ENCODE data around the gene ZNF292. TPM values are rescaled to one million over a fixed set of nuclear protein-coding genes. Genes with fewer than 3 reads are reported as not detected.
A peak's percentile ranks its signal among the peaks of the same experiment; 100 is the strongest.
"Not testable (repeated sequence)": the region's sequence is repeated elsewhere in the genome, so short reads cannot be mapped to it uniquely, and the experiment has no call there.

ZNF292 gene
- 10 to 100 TPM; 55.3 to 68.0 TPM for total RNA-seq

DNA sequence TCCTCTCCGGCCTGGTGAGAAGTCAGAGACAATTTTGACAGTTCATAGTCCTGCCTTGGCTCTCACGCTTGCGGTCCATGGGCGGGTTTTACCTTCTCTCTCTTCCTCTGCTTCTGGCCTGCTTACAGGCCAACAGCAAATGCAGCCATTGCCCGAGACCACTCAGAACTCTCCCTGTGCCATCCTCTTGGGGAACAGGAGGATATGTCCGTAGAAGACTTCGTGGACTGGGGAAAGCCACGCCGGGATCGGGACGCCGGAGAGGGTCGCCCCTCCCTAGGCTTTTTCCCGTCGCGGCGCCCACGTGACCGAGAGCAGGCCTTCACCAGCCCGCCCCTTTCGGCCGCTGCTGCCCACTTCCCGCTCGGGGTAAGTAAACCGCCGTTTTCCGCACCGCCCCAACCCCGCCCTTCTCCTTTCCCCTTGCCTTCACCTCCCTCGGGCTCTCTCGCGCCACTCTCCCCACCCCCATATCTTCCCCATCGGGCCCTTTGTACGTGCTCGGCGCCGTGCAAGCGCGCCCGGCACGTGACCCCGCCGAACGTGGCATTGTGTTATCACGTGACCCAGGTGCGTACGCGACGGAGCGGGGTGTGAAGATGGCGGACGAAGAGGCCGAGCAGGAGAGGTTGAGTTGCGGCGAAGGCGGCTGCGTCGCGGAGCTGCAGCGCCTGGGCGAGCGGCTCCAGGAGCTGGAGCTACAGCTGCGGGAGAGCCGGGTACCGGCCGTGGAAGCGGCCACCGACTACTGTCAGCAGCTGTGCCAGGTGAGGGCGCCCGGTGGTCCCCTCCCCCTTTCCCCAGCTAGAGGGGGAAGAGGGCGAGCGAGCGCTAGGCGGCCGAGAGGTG is at the start of gene ZNF292:
Gene ZNF292, plus strand, starts transcription at position 573 of the 849 bp plus-strand sequence. Its CDS starts 27 bp downstream, at position 600.
- H3K27me3 Mint-ChIP-seq (ENCODE audit: low read depth), result no peaks in the 10 kb centered on the region
- H3K27ac Mint-ChIP-seq, result peak within 1 kb of the TSS; percentile 98
- peak; percentile 98 to 99 for DNase-seq
- peak within 1 kb of the TSS; percentile 79 to 89 for H3K4me3 Mint-ChIP-seq
- H3K4me1 Mint-ChIP-seq (ENCODE audit: low read depth), result peaks cover 56% of the 10 kb centered on the region
- ATAC-seq (replicated peaks in 1 of 2), result peak; percentile 83 to 88
- H3K36me3 Mint-ChIP-seq (ENCODE audit: insufficient read depth in 2 of 2), result peaks cover 9 to 15% of the 10 kb centered on the region in 2 donors
- H3K9me3 Mint-ChIP-seq, result no peaks in the 10 kb centered on the region

DNA sequence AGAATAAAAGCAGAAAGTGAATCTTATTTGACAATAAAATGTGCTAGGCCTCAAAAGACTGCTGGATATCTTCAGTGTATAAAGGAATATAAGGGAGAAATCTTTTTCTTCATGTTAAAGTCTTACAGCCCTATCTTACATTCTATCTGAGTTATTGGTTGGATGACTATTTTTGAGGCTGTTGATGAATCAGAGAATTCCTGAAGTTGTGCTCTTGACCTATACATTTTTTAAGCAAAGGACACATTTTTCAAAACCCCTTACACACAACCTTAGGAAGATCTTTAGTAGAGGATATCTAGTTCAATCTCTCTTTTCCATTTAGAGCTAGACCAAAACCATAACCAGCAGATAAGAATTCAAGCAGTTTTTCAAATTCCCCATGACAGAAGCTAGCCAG is 49.5 kb upstream of the ZNF292 start:
- no peak for DNase-seq
- no peaks in the 10 kb centered on the region for H3K9me3 Mint-ChIP-seq
- H3K27ac Mint-ChIP-seq, result no peak overlapping the region
- ATAC-seq (replicated peaks in 1 of 2), result no peak
- no peaks in the 10 kb centered on the region for H3K36me3 Mint-ChIP-seq (ENCODE audit: insufficient read depth in 2 of 2)
- H3K4me3 Mint-ChIP-seq, result no peak overlapping the region
- H3K4me1 Mint-ChIP-seq (ENCODE audit: low read depth), result no peaks in the 10 kb centered on the region
- peaks cover 22% of the 10 kb centered on the region for H3K27me3 Mint-ChIP-seq (ENCODE audit: low read depth)

DNA sequence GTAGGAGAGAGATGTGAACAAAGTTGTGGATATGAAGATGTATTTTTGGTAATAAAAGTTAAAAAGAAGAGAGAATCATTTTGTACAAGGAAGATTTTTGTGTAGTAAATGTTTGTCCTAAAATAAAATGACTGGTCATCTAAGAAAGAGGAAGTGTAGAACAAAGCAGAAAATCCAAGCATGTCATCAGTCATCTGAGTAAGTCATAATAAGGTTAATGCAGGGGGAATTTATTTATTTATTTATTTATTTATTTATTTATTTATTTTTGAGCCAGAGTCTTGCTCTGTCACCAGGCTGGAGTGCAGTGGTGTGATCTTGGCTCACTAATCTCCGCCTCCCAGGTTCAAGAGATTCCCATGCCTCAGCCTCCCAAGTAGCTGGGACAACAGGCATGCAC is 44.7 kb upstream of the ZNF292 start:
- H3K9me3 Mint-ChIP-seq, result no peaks in the 10 kb centered on the region
- no peak for ATAC-seq (replicated peaks in 1 of 2)
- peaks cover 22% of the 10 kb centered on the region for H3K27me3 Mint-ChIP-seq (ENCODE audit: low read depth)
- H3K27ac Mint-ChIP-seq, result no peak overlapping the region
- DNase-seq, result no peak
- no peaks in the 10 kb centered on the region for H3K36me3 Mint-ChIP-seq (ENCODE audit: insufficient read depth in 2 of 2)
- no peak overlapping the region for H3K4me3 Mint-ChIP-seq
- peaks cover 2% of the 10 kb centered on the region for H3K4me1 Mint-ChIP-seq (ENCODE audit: low read depth)

GRCh38 chr6:87115402-87116135 is 39.8 kb upstream of the ZNF292 start:
- no peak overlapping the region for H3K4me3 Mint-ChIP-seq
- H3K27ac Mint-ChIP-seq, result no peak overlapping the region
- no peaks in the 10 kb centered on the region for H3K36me3 Mint-ChIP-seq (ENCODE audit: insufficient read depth in 2 of 2)
- DNase-seq (peak; percentile 20 to 26), ATAC-seq (replicated peaks in 1 of 2) (peak; percentile 94 to 98)
- H3K4me1 Mint-ChIP-seq (ENCODE audit: low read depth), result peaks cover 11% of the 10 kb centered on the region
- peaks cover 24% of the 10 kb centered on the region for H3K27me3 Mint-ChIP-seq (ENCODE audit: low read depth)
- no peaks in the 10 kb centered on the region for H3K9me3 Mint-ChIP-seq

- ATAC-seq (replicated peaks in 1 of 2) (no peak), DNase-seq (no peak)
- H3K36me3 Mint-ChIP-seq (ENCODE audit: insufficient read depth in 2 of 2), result no peaks in the 10 kb centered on the region
- H3K4me3 Mint-ChIP-seq, result no peak overlapping the region
- peaks cover 28% of the 10 kb centered on the region for H3K27me3 Mint-ChIP-seq (ENCODE audit: low read depth)
- H3K4me1 Mint-ChIP-seq (ENCODE audit: low read depth), result peaks cover 11% of the 10 kb centered on the region
- no peak overlapping the region for H3K27ac Mint-ChIP-seq
- H3K9me3 Mint-ChIP-seq, result no peaks in the 10 kb centered on the region
Observed at GRCh38 chr6:87116922-87117321, 38.4 kb upstream of the ZNF292 start.

GRCh38 chr6:87118054-87118453 is 37.3 kb upstream of the ZNF292 start:
- ATAC-seq (replicated peaks in 1 of 2), result no peak
- H3K4me1 Mint-ChIP-seq (ENCODE audit: low read depth), result peaks cover 11% of the 10 kb centered on the region
- peaks cover 0 to 1% of the 10 kb centered on the region in 2 donors for H3K9me3 Mint-ChIP-seq
- H3K4me3 Mint-ChIP-seq, result no peak overlapping the region
- peaks cover 37% of the 10 kb centered on the region for H3K27me3 Mint-ChIP-seq (ENCODE audit: low read depth)
- DNase-seq, result no peak
- peaks cover 0 to 2% of the 10 kb centered on the region in 2 donors for H3K36me3 Mint-ChIP-seq (ENCODE audit: insufficient read depth in 2 of 2)
- no peak overlapping the region for H3K27ac Mint-ChIP-seq

- Mint-ChIP-seq H3K36me3 (ENCODE audit: insufficient read depth in 2 of 2) (peaks cover 0 to 2% of the 10 kb centered on the region in 2 donors), H3K4me3 (no peak overlapping the region), H3K4me1 (ENCODE audit: low read depth) (no peaks in the 10 kb centered on the region), H3K27ac (no peak overlapping the region), H3K9me3 (peaks cover 0 to 1% of the 10 kb centered on the region in 2 donors), H3K27me3 (ENCODE audit: low read depth) (peaks cover 53% of the 10 kb centered on the region)
- DNase-seq (no peak), ATAC-seq (replicated peaks in 1 of 2) (no peak)
Observed at GRCh38 chr6:87122477-87122876, 32.9 kb upstream of the ZNF292 start.

GRCh38 chr6:87124074-87124473 is 31.3 kb upstream of the ZNF292 start:
- ATAC-seq (replicated peaks in 1 of 2), result no peak
- Mint-ChIP-seq H3K27ac (no peak overlapping the region), H3K4me1 (ENCODE audit: low read depth) (no peaks in the 10 kb centered on the region), H3K4me3 (no peak overlapping the region), H3K27me3 (ENCODE audit: low read depth) (peaks cover 47% of the 10 kb centered on the region), H3K9me3 (peaks cover 0 to 1% of the 10 kb centered on the region in 2 donors), H3K36me3 (ENCODE audit: insufficient read depth in 2 of 2) (peaks cover 0 to 2% of the 10 kb centered on the region in 2 donors)
- no peak for DNase-seq

DNA sequence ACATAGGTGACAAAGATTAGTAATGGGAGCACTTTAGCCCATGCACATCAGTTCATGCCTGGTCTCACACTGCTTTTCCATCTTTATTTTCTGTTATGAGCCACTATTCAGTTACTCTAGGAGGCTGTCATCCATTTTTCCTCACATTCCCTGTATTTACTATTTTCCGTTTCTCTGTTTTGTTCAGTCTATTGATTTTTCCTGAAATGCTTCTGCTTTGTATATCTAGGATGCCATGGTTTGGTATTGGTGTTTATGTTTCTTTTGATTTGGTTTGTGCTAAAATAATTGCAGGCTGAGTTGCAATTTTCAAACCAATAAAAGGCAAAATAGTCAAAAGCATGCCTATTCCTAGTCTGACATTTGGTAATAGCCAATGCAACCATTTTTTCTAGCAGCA is 28.9 kb upstream of the ZNF292 start:
- no peak overlapping the region for H3K4me3 Mint-ChIP-seq
- DNase-seq (no peak), ATAC-seq (replicated peaks in 1 of 2) (no peak)
- no peaks in the 10 kb centered on the region for H3K4me1 Mint-ChIP-seq (ENCODE audit: low read depth)
- H3K9me3 Mint-ChIP-seq, result peaks cover 0 to 2% of the 10 kb centered on the region in 2 donors
- H3K27ac Mint-ChIP-seq, result no peak overlapping the region
- peaks cover 29% of the 10 kb centered on the region for H3K27me3 Mint-ChIP-seq (ENCODE audit: low read depth)
- H3K36me3 Mint-ChIP-seq (ENCODE audit: insufficient read depth in 2 of 2), result peaks cover 0 to 2% of the 10 kb centered on the region in 2 donors

GRCh38 chr6:87127737-87128136 is 27.6 kb upstream of the ZNF292 start:
- Mint-ChIP-seq H3K27me3 (ENCODE audit: low read depth) (peaks cover 20% of the 10 kb centered on the region), H3K4me3 (no peak overlapping the region), H3K27ac (no peak overlapping the region), H3K4me1 (ENCODE audit: low read depth) (no peaks in the 10 kb centered on the region), H3K36me3 (ENCODE audit: insufficient read depth in 2 of 2) (no peaks in the 10 kb centered on the region), H3K9me3 (peaks cover 0 to 4% of the 10 kb centered on the region in 2 donors)
- no peak for ATAC-seq (replicated peaks in 1 of 2)
- no peak for DNase-seq

DNA sequence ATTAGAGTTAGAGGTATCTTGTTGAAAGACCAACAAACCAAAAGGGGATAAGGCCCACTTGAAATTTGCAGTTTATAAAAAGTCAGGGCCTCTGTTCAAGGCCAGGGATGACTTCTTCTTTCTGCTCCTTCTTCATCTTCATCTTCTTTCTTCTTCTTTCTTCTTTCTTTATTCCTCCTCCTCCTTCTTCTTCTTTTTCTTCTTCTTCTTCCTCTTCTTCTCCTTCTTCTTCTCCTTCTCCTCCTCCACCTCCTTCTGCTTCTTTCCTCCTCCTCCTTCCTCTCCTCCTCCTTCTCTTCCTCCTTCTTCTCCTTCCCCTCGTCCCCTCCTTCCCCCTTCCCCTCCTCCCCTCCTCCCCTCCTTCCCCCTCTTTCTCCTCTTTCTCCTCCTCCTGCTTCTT is 18.4 kb upstream of the ZNF292 start:
- Mint-ChIP-seq H3K4me1 (ENCODE audit: low read depth) (no peaks in the 10 kb centered on the region), H3K27ac (no peak overlapping the region), H3K9me3 (no peaks in the 10 kb centered on the region), H3K27me3 (ENCODE audit: low read depth) (peaks cover 22% of the 10 kb centered on the region), H3K4me3 (no peak overlapping the region), H3K36me3 (ENCODE audit: insufficient read depth in 2 of 2) (no peaks in the 10 kb centered on the region)
- no peak for ATAC-seq (replicated peaks in 1 of 2)
- DNase-seq, result no peak

GRCh38 chr6:87139236-87139635 is 16.1 kb upstream of the ZNF292 start:
- DNase-seq, result peak; percentile 43 to 53
- H3K4me1 Mint-ChIP-seq (ENCODE audit: low read depth), result no peaks in the 10 kb centered on the region
- peaks cover 0 to 4% of the 10 kb centered on the region in 2 donors for H3K36me3 Mint-ChIP-seq (ENCODE audit: insufficient read depth in 2 of 2)
- no peak overlapping the region for H3K27ac Mint-ChIP-seq
- peaks cover 0 to 2% of the 10 kb centered on the region in 2 donors for H3K9me3 Mint-ChIP-seq
- H3K4me3 Mint-ChIP-seq, result no peak overlapping the region
- peak; percentile 62 to 64 for ATAC-seq (replicated peaks in 1 of 2)
- peaks cover 42% of the 10 kb centered on the region for H3K27me3 Mint-ChIP-seq (ENCODE audit: low read depth)

GRCh38 chr6:87139927-87140326 is 15.4 kb upstream of the ZNF292 start:
- not testable (repeated sequence) for H3K36me3 Mint-ChIP-seq (ENCODE audit: insufficient read depth in 2 of 2); H3K27ac Mint-ChIP-seq; DNase-seq; ATAC-seq (replicated peaks in 1 of 2); H3K4me3 Mint-ChIP-seq; H3K9me3 Mint-ChIP-seq; H3K4me1 Mint-ChIP-seq (ENCODE audit: low read depth)
- H3K27me3 Mint-ChIP-seq (ENCODE audit: low read depth), result peaks cover 42% of the 10 kb centered on the region
